GM12878 (cell line): ENCODE measurements around the gene APPL2. TPM values are rescaled to one million over a fixed set of nuclear protein-coding genes. Genes with fewer than 3 reads are reported as not detected.

Source experiments
- ATAC-seq: fragments of 200-7000 bp; cut with Tn5 transposase; 3 replicates; pipeline ENCODE4 v1.9.1; 2020; ENCODE audit warnings: mild to moderate bottlenecking, moderate library complexity
- BruUV-seq: library from RNA; stranded (reverse); fragments of 400-500 nt; replicated peaks from 2 replicates; lab custom pipeline; 2021; lab: Mats Ljungman, UMichigan
- CTCF ChIA-PET: fragments of 300-600 bp; sonication (Branson Sonifier 250); formaldehyde crosslinking; extraction: SDS; loops from one replicate; lab custom pipeline; 2021; ENCODE audit warnings: inconsistent platforms; lab: Yijun Ruan, JAX
- POLR2A ChIA-PET: fragments of 350-600 bp; formaldehyde crosslinking; extraction: SDS; loops from one replicate; lab custom pipeline; 2021; ENCODE audit warnings: inconsistent platforms; lab: Charles Lee
- RAD21 ChIA-PET: fragments of 300-600 bp; sonication (Branson Sonifier 250); formaldehyde crosslinking; loops from one replicate; lab custom pipeline; 2023; ENCODE audit warnings: antibody characterized with exemption; ENCODE audit not compliant: unreplicated experiment; lab: Charles Lee
- SMC1A ChIA-PET: fragments of 300-600 bp; sonication (Branson Sonifier 250); formaldehyde crosslinking; loops from one replicate; lab custom pipeline; 2023; ENCODE audit not compliant: unreplicated experiment, uncharacterized antibody; lab: Charles Lee
- DNase-seq: peaks from one replicate; pipeline ENCODE4 v3.0.0-alpha.2; 2011; ENCODE audit warnings: low read depth, low spot score
- FAIRE-seq: peaks from 3 replicates; lab custom pipeline; 2011; peaks lifted over from hg19 to GRCh38; lab: Jason Lieb, UNC
- H2AFZ ChIP-seq: 2 replicates; pipeline ENCODE4 v1.6.0; 2011; ENCODE audit warnings: low read depth, low read length, control low read depth; ENCODE audit not compliant: control insufficient read depth
- H3K27ac ChIP-seq: 2 replicates; pipeline ENCODE4 v1.5.1; 2011; ENCODE audit warnings: control low read depth; ENCODE audit not compliant: control insufficient read depth, insufficient read depth
- H3K27me3 ChIP-seq, 2 experiments: replicated peaks in 1 of 2; 2 replicates each; pipeline versions ENCODE4 v1.6.0 to v1.6.1; 2011; ENCODE audit warnings: low read length in 1 of 2; ENCODE audit not compliant: control insufficient read depth in 2 of 2, insufficient read depth in 2 of 2
- H3K36me3 ChIP-seq, 2 experiments: 2 replicates each; pipeline ENCODE4 v1.5.1; 2011; ENCODE audit warnings: low read length in 1 of 2; ENCODE audit not compliant: control insufficient read depth in 2 of 2, insufficient read depth in 2 of 2
- H3K4me1 ChIP-seq: 2 replicates; pipeline ENCODE4 v1.6.1; 2011; ENCODE audit warnings: mild to moderate bottlenecking, low read length, moderate library complexity, mixed read lengths; ENCODE audit not compliant: control insufficient read depth, insufficient read depth
- H3K4me2 ChIP-seq: 2 replicates; pipeline ENCODE4 v1.6.0; 2011; ENCODE audit warnings: control low read depth; ENCODE audit not compliant: control insufficient read depth, insufficient read depth
- H3K4me3 ChIP-seq: fragments of 200-600 bp; sonication (generic); 2 replicates; pipeline ENCODE4 v1.5.1; 2016
- H3K79me2 ChIP-seq: 2 replicates; pipeline ENCODE4 v1.6.0; 2011; ENCODE audit warnings: low read length; ENCODE audit not compliant: control insufficient read depth, insufficient read depth
- H3K9ac ChIP-seq: 2 replicates; pipeline ENCODE4 v1.8.0; 2011; ENCODE audit warnings: low read length, control low read depth, mixed read lengths; ENCODE audit not compliant: control insufficient read depth, insufficient read depth
- H3K9me3 ChIP-seq: replicated peaks from 3 replicates; pipeline ENCODE4 v1.5.1; 2011; ENCODE audit warnings: mild to moderate bottlenecking, low read length; ENCODE audit not compliant: control insufficient read depth, insufficient read depth
- H4K20me1 ChIP-seq: 2 replicates; pipeline ENCODE4 v1.6.0; 2011; ENCODE audit not compliant: control insufficient read depth, insufficient read depth
- CBX3 ChIP-seq: fragments of 200-600 bp; sonication (generic); IDR thresholded peaks from 2 replicates; pipeline ENCODE4 v1.6.1; 2016; ENCODE audit warnings: low read depth, borderline replicate concordance
- CREM ChIP-seq: IDR thresholded peaks from 2 replicates; pipeline ENCODE4 v1.6.1; 2014; ENCODE audit warnings: antibody characterized with exemption, low read depth
- EED ChIP-seq: sonication (generic); IDR thresholded peaks from 2 replicates; pipeline ENCODE4 v1.6.1; 2016; ENCODE audit warnings: antibody characterized with exemption, low read depth
- EZH2 ChIP-seq: IDR thresholded peaks from 2 replicates; pipeline ENCODE4 v1.6.1; 2012; ENCODE audit warnings: low read depth, mild to moderate bottlenecking, control low read depth, inconsistent platforms, low read length, borderline replicate concordance; ENCODE audit not compliant: control insufficient read depth
- JUNB ChIP-seq: IDR thresholded peaks from 2 replicates; pipeline ENCODE4 v1.6.1; 2016; ENCODE audit warnings: antibody characterized with exemption, mild to moderate bottlenecking
- PAX8 ChIP-seq: fragments of 450-650 bp; IDR thresholded peaks from 2 replicates; pipeline ENCODE4 v1.6.1; 2017; ENCODE audit warnings: mild to moderate bottlenecking, moderate library complexity
- SMAD1 ChIP-seq: fragments of 450-650 bp; IDR thresholded peaks from 2 replicates; pipeline ENCODE4 v1.6.1; 2018; ENCODE audit warnings: mild to moderate bottlenecking, low read depth; ENCODE audit not compliant: partially characterized antibody
- SMAD5 ChIP-seq: IDR thresholded peaks from 2 replicates; pipeline ENCODE4 v1.6.1; 2016; ENCODE audit warnings: antibody characterized with exemption, low read depth
- SREBF1 ChIP-seq: IDR thresholded peaks from 2 replicates; pipeline ENCODE4 v1.6.1; 2012; ENCODE audit warnings: mild to moderate bottlenecking, low read length
- TBL1XR1 ChIP-seq: IDR thresholded peaks from 2 replicates; pipeline ENCODE4 v1.6.1; 2012; ENCODE audit warnings: low read depth, low read length, improper control_type of control experiment
- ZZZ3 ChIP-seq: IDR thresholded peaks from 2 replicates; pipeline ENCODE4 v1.6.1; 2011; ENCODE audit warnings: low read depth; ENCODE audit not compliant: control insufficient read depth, insufficient read length
- WGBS: methylation state at CpG from one replicate; pipeline ENCODE4 v1.1.6; 2016; ENCODE audit warnings: low lambda C conversion rate; ENCODE audit not compliant: insufficient replicate concordance, insufficient coverage; ENCODE audit errors: missing lambda C conversion rate; 5-methylcytosine and 5-hydroxymethylcytosine counted together
- in situ Hi-C: fragments of 300-500 bp; cut with MboI; formaldehyde crosslinking; loops from 9 replicates; pipeline ENCODE4 v1.14.3; 2018; ENCODE audit warnings: mixed read lengths
- intact Hi-C: fragments of 100-400 bp; cut with micrococcal nuclease; formaldehyde crosslinking; loops from one replicate; pipeline ENCODE4 v1.14.2; 2022; ENCODE audit not compliant: unreplicated experiment
- polyA plus RNA-seq, 11 experiments: library from polyadenylated mRNA; depleted of rRNA in 4 of 11; unstranded in 6 of 11; stranded (reverse) in 5 of 11; fragments of >200 nt; fragmentation: Nextera tagmentation in 4 of 11; fragmentation: Illumina TruSeq in 1 of 11; extraction: Ambion mirVana in 4 of 11; extraction: Trizol in 1 of 11; gene quantifications; 1 replicate in 1 of 11; 2 replicates in 10 of 11; pipeline versions ENCODE4 v1.2.1 to v1.2.3, GENCODE V29; 2011 to 2016; ENCODE audit warnings: inconsistent platforms in 2 of 11, missing spikeins in 2 of 11, low read depth in 1 of 11
- total RNA-seq, 4 experiments: library from RNA; depleted of rRNA in 3 of 4; stranded (reverse); fragments of >200 nt in 3 of 4; fragmentation: Illumina TruSeq in 1 of 4; extraction: Trizol in 1 of 4; gene quantifications; 2 replicates each; pipeline versions ENCODE4 v1.2.1 to v1.2.3, GENCODE V29; 2013 to 2021

The APPL2 gene
- total and polyA plus RNA-seq, 10 of the 15 experiments (the other 5 are each of a cell fraction or from before 2014, with no cell fraction given): 1.9 to 14.2 (median 7.5) TPM

- BruUV-seq: no TSS peak
- no peak for ATAC-seq
- no peak for DNase-seq
- TF ChIP-seq SMAD5: no peak
- ChIA-PET RAD21 (no interaction called here), SMC1A (interaction anchor here (0.6 to 1.4 kb wide), 3 partner anchors 44 to 140 kb away, joined by 3 to 5 read pairs (median 3); no protein-coding TSS in a partner anchor), POLR2A (no interaction called here), CTCF (interaction anchor here (0.6 to 1.1 kb wide), 2 partner anchors 98 to 107 kb away, joined by 3 to 5 read pairs; no protein-coding TSS in a partner anchor)
- Histone ChIP-seq H3K79me2 (no peaks in the 10 kb centered on the region), H3K27ac (no peak overlapping the region), H3K4me1 (no peaks in the 10 kb centered on the region), H3K4me2 (no peak overlapping the region), H2AFZ (no peak overlapping the region), H4K20me1 (no peaks in the 10 kb centered on the region), H3K9me3 (no peaks in the 10 kb centered on the region), H3K36me3 (no peaks in the 10 kb centered on the region), H3K27me3 (no peaks in the 10 kb centered on the region), H3K9ac (no peak overlapping the region), H3K4me3 (no peak overlapping the region)
- in situ Hi-C loops: no loop called here
- no peak for FAIRE-seq
- intact Hi-C loops: loop anchor here (5.0 kb wide), 1 partner anchor 56 kb away; the partner anchor contains the start of gene C12orf75
- 83% methylated on average over 3 of the region's 3 CpGs for WGBS
Measured at GRCh38 chr12:105275997-105276733, 40.2 kb upstream of the APPL2 start.

GRCh38 chr12:105274571-105274970, 38.6 kb upstream of the APPL2 start:
- POLR2A ChIA-PET: no interaction called here
- Histone ChIP-seq H3K9ac (no peak overlapping the region), H3K36me3 (no peaks in the 10 kb centered on the region), H3K27me3 (no peaks in the 10 kb centered on the region), H3K27ac (no peak overlapping the region), H3K79me2 (no peaks in the 10 kb centered on the region), H3K9me3 (no peaks in the 10 kb centered on the region)
- FAIRE-seq: no peak
- SMC1A ChIA-PET: interaction anchor here (1.7 kb wide), 1 partner anchor 10 kb away, joined by 4 read pairs; no protein-coding TSS in a partner anchor
- no peak for TF ChIP-seq ZZZ3
- TF ChIP-seq EZH2: no peak
- no peak for TF ChIP-seq CBX3
- no peak for TF ChIP-seq EED
- no peak for TF ChIP-seq TBL1XR1
- TF ChIP-seq SREBF1: no peak
- TF ChIP-seq CREM: no peak
- no peak for TF ChIP-seq PAX8
- no peak for TF ChIP-seq JUNB
- no peak for TF ChIP-seq SMAD1
- TF ChIP-seq, all 136 proteins: peak for 0
- RAD21 ChIA-PET: no interaction called here
- ATAC-seq (no peak), DNase-seq (no peak)
- BruUV-seq: no TSS peak
- H3K4me2 ChIP-seq: no peak overlapping the region
- in situ Hi-C loops: no loop called here
- no peaks in the 10 kb centered on the region for H3K4me1 ChIP-seq
- CTCF ChIA-PET: no interaction called here
- intact Hi-C loops: no loop called here
- no peak overlapping the region for H2AFZ ChIP-seq
- H3K4me3 ChIP-seq: no peak overlapping the region
- H4K20me1 ChIP-seq: no peaks in the 10 kb centered on the region
- 60% methylated on average over 5 of the region's 5 CpGs for WGBS
